ENCODE results near the gene CISD1.

CISD1 gene

GRCh38 chr10:58336242-58336641 is 67.3 kb downstream of the CISD1 start:
- peaks cover 11% of the 10 kb centered on the region for H3K36me3 Mint-ChIP-seq
- CTCF ChIA-PET = no interaction called here
- no peaks in the 10 kb centered on the region for H3K9me3 Mint-ChIP-seq
- H3K4me1 Mint-ChIP-seq = peaks cover 28% of the 10 kb centered on the region
- no peak overlapping the region for H3K27ac Mint-ChIP-seq
- peak overlapping the region; percentile 91 for H3K4me3 Mint-ChIP-seq
- no peak for DNase-seq
- H3K27me3 Mint-ChIP-seq = peaks cover 3% of the 10 kb centered on the region
